Ishikawa (cell line): Measurements from ENCODE around the gene MAB21L1.

Source experiments
- CEBPB ChIP-seq: IDR thresholded peaks from 2 replicates; pipeline ENCODE4 v1.6.1; 2012
- CREB1 ChIP-seq: IDR thresholded peaks from 2 replicates; pipeline ENCODE4 v1.6.1; 2012; ENCODE audit warnings: low read depth
- EGR1 ChIP-seq: IDR thresholded peaks from 2 replicates; pipeline ENCODE4 v1.6.1; 2012
- EP300 ChIP-seq: IDR thresholded peaks from 2 replicates; pipeline ENCODE4 v1.6.1; 2012; ENCODE audit warnings: borderline replicate concordance
- FOXM1 ChIP-seq: IDR thresholded peaks from 2 replicates; pipeline ENCODE4 v1.6.1; 2012; ENCODE audit warnings: low read depth, borderline replicate concordance
- NFIC ChIP-seq: IDR thresholded peaks from 2 replicates; pipeline ENCODE4 v1.6.1; 2012
- RAD21 ChIP-seq: IDR thresholded peaks from 2 replicates; pipeline ENCODE4 v1.6.1; 2012; ENCODE audit warnings: low read depth
- TAF1 ChIP-seq: IDR thresholded peaks from 2 replicates; pipeline ENCODE4 v1.6.1; 2012; ENCODE audit warnings: low read depth, mild to moderate bottlenecking
- TCF12 ChIP-seq: IDR thresholded peaks from 2 replicates; pipeline ENCODE4 v1.6.1; 2012; ENCODE audit warnings: low read depth
- TEAD4 ChIP-seq: IDR thresholded peaks from 2 replicates; pipeline ENCODE4 v1.6.1; 2012
- YY1 ChIP-seq: IDR thresholded peaks from 2 replicates; pipeline ENCODE4 v1.6.1; 2012; ENCODE audit warnings: low read depth
- ZBTB7A ChIP-seq: IDR thresholded peaks from 2 replicates; pipeline ENCODE4 v1.6.1; 2012; ENCODE audit warnings: low read depth
- TF ChIP-seq, protein P1 (sequence below): IDR thresholded peaks from 2 replicates; pipeline ENCODE4 v1.6.1; 2012
- TF ChIP-seq, protein P2 (sequence below): IDR thresholded peaks from 2 replicates; pipeline ENCODE4 v1.6.1; 2012; ENCODE audit warnings: low read depth, mild to moderate bottlenecking
- TF ChIP-seq, protein P3 (sequence below): IDR thresholded peaks from 2 replicates; pipeline ENCODE4 v1.6.1; 2012

Gene MAB21L1

GRCh38 chr13:35470671-35471661, 5.5 kb downstream of the MAB21L1 start:
- TF ChIP-seq, protein P1, sequence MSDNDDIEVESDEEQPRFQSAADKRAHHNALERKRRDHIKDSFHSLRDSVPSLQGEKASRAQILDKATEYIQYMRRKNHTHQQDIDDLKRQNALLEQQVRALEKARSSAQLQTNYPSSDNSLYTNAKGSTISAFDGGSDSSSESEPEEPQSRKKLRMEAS, result no peak
- no peak for TF ChIP-seq RAD21
- TF ChIP-seq TCF12, result no peak
- TF ChIP-seq ZBTB7A, result no peak
- TF ChIP-seq, protein P2, sequence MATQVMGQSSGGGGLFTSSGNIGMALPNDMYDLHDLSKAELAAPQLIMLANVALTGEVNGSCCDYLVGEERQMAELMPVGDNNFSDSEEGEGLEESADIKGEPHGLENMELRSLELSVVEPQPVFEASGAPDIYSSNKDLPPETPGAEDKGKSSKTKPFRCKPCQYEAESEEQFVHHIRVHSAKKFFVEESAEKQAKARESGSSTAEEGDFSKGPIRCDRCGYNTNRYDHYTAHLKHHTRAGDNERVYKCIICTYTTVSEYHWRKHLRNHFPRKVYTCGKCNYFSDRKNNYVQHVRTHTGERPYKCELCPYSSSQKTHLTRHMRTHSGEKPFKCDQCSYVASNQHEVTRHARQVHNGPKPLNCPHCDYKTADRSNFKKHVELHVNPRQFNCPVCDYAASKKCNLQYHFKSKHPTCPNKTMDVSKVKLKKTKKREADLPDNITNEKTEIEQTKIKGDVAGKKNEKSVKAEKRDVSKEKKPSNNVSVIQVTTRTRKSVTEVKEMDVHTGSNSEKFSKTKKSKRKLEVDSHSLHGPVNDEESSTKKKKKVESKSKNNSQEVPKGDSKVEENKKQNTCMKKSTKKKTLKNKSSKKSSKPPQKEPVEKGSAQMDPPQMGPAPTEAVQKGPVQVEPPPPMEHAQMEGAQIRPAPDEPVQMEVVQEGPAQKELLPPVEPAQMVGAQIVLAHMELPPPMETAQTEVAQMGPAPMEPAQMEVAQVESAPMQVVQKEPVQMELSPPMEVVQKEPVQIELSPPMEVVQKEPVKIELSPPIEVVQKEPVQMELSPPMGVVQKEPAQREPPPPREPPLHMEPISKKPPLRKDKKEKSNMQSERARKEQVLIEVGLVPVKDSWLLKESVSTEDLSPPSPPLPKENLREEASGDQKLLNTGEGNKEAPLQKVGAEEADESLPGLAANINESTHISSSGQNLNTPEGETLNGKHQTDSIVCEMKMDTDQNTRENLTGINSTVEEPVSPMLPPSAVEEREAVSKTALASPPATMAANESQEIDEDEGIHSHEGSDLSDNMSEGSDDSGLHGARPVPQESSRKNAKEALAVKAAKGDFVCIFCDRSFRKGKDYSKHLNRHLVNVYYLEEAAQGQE, result no peak
- no peak for TF ChIP-seq FOXM1
- TF ChIP-seq TEAD4, result no peak
- no peak for TF ChIP-seq EP300
- TF ChIP-seq YY1, result no peak
- TF ChIP-seq, protein P3, sequence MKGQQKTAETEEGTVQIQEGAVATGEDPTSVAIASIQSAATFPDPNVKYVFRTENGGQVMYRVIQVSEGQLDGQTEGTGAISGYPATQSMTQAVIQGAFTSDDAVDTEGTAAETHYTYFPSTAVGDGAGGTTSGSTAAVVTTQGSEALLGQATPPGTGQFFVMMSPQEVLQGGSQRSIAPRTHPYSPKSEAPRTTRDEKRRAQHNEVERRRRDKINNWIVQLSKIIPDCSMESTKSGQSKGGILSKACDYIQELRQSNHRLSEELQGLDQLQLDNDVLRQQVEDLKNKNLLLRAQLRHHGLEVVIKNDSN, result no peak
- no peak for TF ChIP-seq CEBPB

DNA sequence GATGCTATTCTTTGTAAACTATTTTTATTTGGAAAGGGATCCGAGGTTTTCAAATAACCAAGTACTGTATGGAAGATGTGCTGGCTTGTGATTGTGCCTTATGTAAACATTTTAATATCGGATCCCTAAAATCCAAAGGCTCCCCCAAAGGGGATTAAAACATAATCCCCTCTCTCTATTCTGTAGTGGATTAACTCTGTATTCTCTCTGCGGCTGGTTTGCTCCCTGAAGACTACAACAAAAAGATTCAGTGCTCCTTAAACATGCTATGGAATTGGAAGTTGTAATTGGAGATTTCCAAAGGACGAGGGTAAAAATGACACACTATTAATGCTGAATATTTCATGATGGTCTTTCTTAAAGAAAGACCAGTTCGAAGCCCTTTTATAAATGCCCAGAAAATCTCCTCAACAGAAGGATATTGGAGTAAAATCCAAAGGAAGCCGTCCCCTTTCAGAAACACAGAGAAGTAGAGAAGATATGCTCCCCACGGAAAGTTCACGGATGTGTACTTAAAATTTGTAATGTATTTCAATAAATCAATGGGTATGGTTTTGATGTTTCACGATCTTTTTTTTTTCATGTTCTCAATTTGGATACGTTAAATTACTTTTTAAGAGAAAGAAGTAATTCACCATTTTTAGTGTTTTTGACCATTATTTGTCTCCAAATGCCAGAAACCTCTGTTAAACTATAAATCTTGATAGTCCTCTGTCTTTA, 6.5 kb downstream of the MAB21L1 start:
- TF ChIP-seq, protein P2, result no peak
- TF ChIP-seq YY1, result no peak
- no peak for TF ChIP-seq TEAD4
- no peak for TF ChIP-seq EP300
- no peak for TF ChIP-seq CEBPB
- TF ChIP-seq ZBTB7A, result no peak
- no peak for TF ChIP-seq TCF12
- TF ChIP-seq, protein P1, result no peak
- TF ChIP-seq, protein P3, result no peak
- no peak for TF ChIP-seq EGR1
- TF ChIP-seq CREB1, result no peak
- TF ChIP-seq NFIC, result no peak
- no peak for TF ChIP-seq RAD21
- TF ChIP-seq FOXM1, result no peak
- no peak for TF ChIP-seq TAF1

- TF ChIP-seq, protein P3, result no peak
- TF ChIP-seq, protein P1, result no peak
- no peak for TF ChIP-seq FOXM1
- no peak for TF ChIP-seq TAF1
- no peak for TF ChIP-seq ZBTB7A
- no peak for TF ChIP-seq EP300
- no peak for TF ChIP-seq YY1
- no peak for TF ChIP-seq EGR1
- no peak for TF ChIP-seq RAD21
- TF ChIP-seq, protein P2, result no peak
- TF ChIP-seq NFIC, result no peak
- no peak for TF ChIP-seq TCF12
- no peak for TF ChIP-seq CREB1
- TF ChIP-seq CEBPB, result no peak
- no peak for TF ChIP-seq TEAD4
These were observed 8.3 kb downstream of the MAB21L1 start for GRCh38 chr13:35468195-35468594.
